GM12878 (cell line): ENCODE measurements around the gene DIAPH1. TPM values are rescaled to one million over a fixed set of nuclear protein-coding genes. Genes with fewer than 3 reads are reported as not detected.

Experiments
- ATAC-seq: fragments of 200-7000 bp; cut with Tn5 transposase; 3 replicates; pipeline ENCODE4 v1.9.1; 2020; ENCODE audit warnings: mild to moderate bottlenecking, moderate library complexity
- BruUV-seq: library from RNA; stranded (reverse); fragments of 400-500 nt; replicated peaks from 2 replicates; lab custom pipeline; 2021; lab: Mats Ljungman, UMichigan
- CTCF ChIA-PET: fragments of 300-600 bp; sonication (Branson Sonifier 250); formaldehyde crosslinking; extraction: SDS; loops from one replicate; lab custom pipeline; 2021; ENCODE audit warnings: inconsistent platforms; lab: Yijun Ruan, JAX
- POLR2A ChIA-PET: fragments of 350-600 bp; formaldehyde crosslinking; extraction: SDS; loops from one replicate; lab custom pipeline; 2021; ENCODE audit warnings: inconsistent platforms; lab: Charles Lee
- RAD21 ChIA-PET: fragments of 300-600 bp; sonication (Branson Sonifier 250); formaldehyde crosslinking; loops from one replicate; lab custom pipeline; 2023; ENCODE audit warnings: antibody characterized with exemption; ENCODE audit not compliant: unreplicated experiment; lab: Charles Lee
- SMC1A ChIA-PET: fragments of 300-600 bp; sonication (Branson Sonifier 250); formaldehyde crosslinking; loops from one replicate; lab custom pipeline; 2023; ENCODE audit not compliant: unreplicated experiment, uncharacterized antibody; lab: Charles Lee
- DNase-seq: peaks from one replicate; pipeline ENCODE4 v3.0.0-alpha.2; 2011; ENCODE audit warnings: low read depth, low spot score
- FAIRE-seq: peaks from 3 replicates; lab custom pipeline; 2011; peaks lifted over from hg19 to GRCh38; lab: Jason Lieb, UNC
- H2AFZ ChIP-seq: 2 replicates; pipeline ENCODE4 v1.6.0; 2011; ENCODE audit warnings: low read depth, low read length, control low read depth; ENCODE audit not compliant: control insufficient read depth
- H3K27ac ChIP-seq: 2 replicates; pipeline ENCODE4 v1.5.1; 2011; ENCODE audit warnings: control low read depth; ENCODE audit not compliant: control insufficient read depth, insufficient read depth
- H3K27me3 ChIP-seq, 2 experiments: replicated peaks in 1 of 2; 2 replicates each; pipeline versions ENCODE4 v1.6.0 to v1.6.1; 2011; ENCODE audit warnings: low read length in 1 of 2; ENCODE audit not compliant: control insufficient read depth in 2 of 2, insufficient read depth in 2 of 2
- H3K36me3 ChIP-seq, 2 experiments: 2 replicates each; pipeline ENCODE4 v1.5.1; 2011; ENCODE audit warnings: low read length in 1 of 2; ENCODE audit not compliant: control insufficient read depth in 2 of 2, insufficient read depth in 2 of 2
- H3K4me1 ChIP-seq: 2 replicates; pipeline ENCODE4 v1.6.1; 2011; ENCODE audit warnings: mild to moderate bottlenecking, low read length, moderate library complexity, mixed read lengths; ENCODE audit not compliant: control insufficient read depth, insufficient read depth
- H3K4me2 ChIP-seq: 2 replicates; pipeline ENCODE4 v1.6.0; 2011; ENCODE audit warnings: control low read depth; ENCODE audit not compliant: control insufficient read depth, insufficient read depth
- H3K4me3 ChIP-seq: fragments of 200-600 bp; sonication (generic); 2 replicates; pipeline ENCODE4 v1.5.1; 2016
- H3K79me2 ChIP-seq: 2 replicates; pipeline ENCODE4 v1.6.0; 2011; ENCODE audit warnings: low read length; ENCODE audit not compliant: control insufficient read depth, insufficient read depth
- H3K9ac ChIP-seq: 2 replicates; pipeline ENCODE4 v1.8.0; 2011; ENCODE audit warnings: low read length, control low read depth, mixed read lengths; ENCODE audit not compliant: control insufficient read depth, insufficient read depth
- H3K9me3 ChIP-seq: replicated peaks from 3 replicates; pipeline ENCODE4 v1.5.1; 2011; ENCODE audit warnings: mild to moderate bottlenecking, low read length; ENCODE audit not compliant: control insufficient read depth, insufficient read depth
- H4K20me1 ChIP-seq: 2 replicates; pipeline ENCODE4 v1.6.0; 2011; ENCODE audit not compliant: control insufficient read depth, insufficient read depth
- CHD2 ChIP-seq: IDR thresholded peaks from 2 replicates; pipeline ENCODE4 v1.6.1; 2011; ENCODE audit warnings: low read depth, low read length, improper control_type of control experiment, borderline replicate concordance
- ESRRA ChIP-seq: IDR thresholded peaks from 2 replicates; pipeline ENCODE4 v1.6.1; 2012; ENCODE audit warnings: mild to moderate bottlenecking, low read length, improper control_type of control experiment
- HCFC1 ChIP-seq: fragments of 150-350 bp; IDR thresholded peaks from 2 replicates; pipeline ENCODE4 v1.6.1; 2014; ENCODE audit warnings: low read length
- IKZF2 ChIP-seq, 2 experiments: fragments of 450-650 bp; IDR thresholded peaks; 2 replicates each; pipeline ENCODE4 v1.6.1; 2017; ENCODE audit warnings: mild to moderate bottlenecking in 2 of 2, moderate library complexity in 2 of 2
- JUND ChIP-seq: IDR thresholded peaks from 2 replicates; pipeline ENCODE4 v1.6.1; 2012; ENCODE audit warnings: low read depth, mild to moderate bottlenecking, low read length, improper control_type of control experiment, moderate library complexity
- MYC ChIP-seq: IDR thresholded peaks from 2 replicates; pipeline ENCODE4 v1.6.1; 2011; ENCODE audit warnings: mild to moderate bottlenecking, low read length, moderate library complexity, inconsistent platforms; ENCODE audit not compliant: insufficient read depth, insufficient replicate concordance, insufficient read length, severe bottlenecking
- NFYB ChIP-seq: IDR thresholded peaks from 2 replicates; pipeline ENCODE4 v1.6.1; 2011; ENCODE audit warnings: low read depth, mild to moderate bottlenecking, low read length, improper control_type of control experiment, moderate library complexity; ENCODE audit not compliant: insufficient read depth
- TAF1 ChIP-seq: IDR thresholded peaks from 2 replicates; pipeline ENCODE4 v1.6.1; 2011; ENCODE audit warnings: mild to moderate bottlenecking, low read depth, low read length, borderline replicate concordance
- TARDBP ChIP-seq: IDR thresholded peaks from 2 replicates; pipeline ENCODE4 v1.6.1; 2016; ENCODE audit warnings: borderline replicate concordance
- TCF7 ChIP-seq: IDR thresholded peaks from 2 replicates; pipeline ENCODE4 v1.6.1; 2014; ENCODE audit warnings: antibody characterized with exemption, borderline replicate concordance
- YY1 ChIP-seq: IDR thresholded peaks from 2 replicates; pipeline ENCODE4 v1.6.1; 2011; ENCODE audit warnings: low read depth, mild to moderate bottlenecking, low read length
- WGBS: methylation state at CpG from one replicate; pipeline ENCODE4 v1.1.6; 2016; ENCODE audit warnings: low lambda C conversion rate; ENCODE audit not compliant: insufficient replicate concordance, insufficient coverage; ENCODE audit errors: missing lambda C conversion rate; 5-methylcytosine and 5-hydroxymethylcytosine counted together
- in situ Hi-C: fragments of 300-500 bp; cut with MboI; formaldehyde crosslinking; loops from 9 replicates; pipeline ENCODE4 v1.14.3; 2018; ENCODE audit warnings: mixed read lengths
- intact Hi-C: fragments of 100-400 bp; cut with micrococcal nuclease; formaldehyde crosslinking; loops from one replicate; pipeline ENCODE4 v1.14.2; 2022; ENCODE audit not compliant: unreplicated experiment
- polyA plus RNA-seq, 11 experiments: library from polyadenylated mRNA; depleted of rRNA in 4 of 11; unstranded in 6 of 11; stranded (reverse) in 5 of 11; fragments of >200 nt; fragmentation: Nextera tagmentation in 4 of 11; fragmentation: Illumina TruSeq in 1 of 11; extraction: Ambion mirVana in 4 of 11; extraction: Trizol in 1 of 11; gene quantifications; 1 replicate in 1 of 11; 2 replicates in 10 of 11; pipeline versions ENCODE4 v1.2.1 to v1.2.3, GENCODE V29; 2011 to 2016; ENCODE audit warnings: inconsistent platforms in 2 of 11, missing spikeins in 2 of 11, low read depth in 1 of 11
- total RNA-seq, 4 experiments: library from RNA; depleted of rRNA in 3 of 4; stranded (reverse); fragments of >200 nt in 3 of 4; fragmentation: Illumina TruSeq in 1 of 4; extraction: Trizol in 1 of 4; gene quantifications; 2 replicates each; pipeline versions ENCODE4 v1.2.1 to v1.2.3, GENCODE V29; 2013 to 2021
- TF ChIP-seq, protein P1 (sequence below): fragments of 450-650 bp; conservative IDR thresholded peaks from 2 replicates; pipeline ENCODE4 v1.6.1; 2017; ENCODE audit warnings: mild to moderate bottlenecking, moderate library complexity
- TF ChIP-seq, protein P2 (sequence below): fragments of 450-650 bp; IDR thresholded peaks from 2 replicates; pipeline ENCODE4 v1.6.1; 2018; ENCODE audit warnings: borderline replicate concordance, mild to moderate bottlenecking; ENCODE audit not compliant: partially characterized antibody
- TF ChIP-seq, protein P3 (sequence below): fragments of 450-650 bp; IDR thresholded peaks from 2 replicates; pipeline ENCODE4 v1.6.1; 2017; ENCODE audit warnings: low read depth, mild to moderate bottlenecking, moderate library complexity
- TF ChIP-seq, protein P4 (sequence below): IDR thresholded peaks from 2 replicates; pipeline ENCODE4 v1.6.1; 2012; ENCODE audit warnings: low read depth, low read length, improper control_type of control experiment

DIAPH1 gene
- total and polyA plus RNA-seq, 10 of the 15 experiments (the other 5 are each of a cell fraction or from before 2014, with no cell fraction given) = 37.8 to 168 (median 59.0) TPM

DNA sequence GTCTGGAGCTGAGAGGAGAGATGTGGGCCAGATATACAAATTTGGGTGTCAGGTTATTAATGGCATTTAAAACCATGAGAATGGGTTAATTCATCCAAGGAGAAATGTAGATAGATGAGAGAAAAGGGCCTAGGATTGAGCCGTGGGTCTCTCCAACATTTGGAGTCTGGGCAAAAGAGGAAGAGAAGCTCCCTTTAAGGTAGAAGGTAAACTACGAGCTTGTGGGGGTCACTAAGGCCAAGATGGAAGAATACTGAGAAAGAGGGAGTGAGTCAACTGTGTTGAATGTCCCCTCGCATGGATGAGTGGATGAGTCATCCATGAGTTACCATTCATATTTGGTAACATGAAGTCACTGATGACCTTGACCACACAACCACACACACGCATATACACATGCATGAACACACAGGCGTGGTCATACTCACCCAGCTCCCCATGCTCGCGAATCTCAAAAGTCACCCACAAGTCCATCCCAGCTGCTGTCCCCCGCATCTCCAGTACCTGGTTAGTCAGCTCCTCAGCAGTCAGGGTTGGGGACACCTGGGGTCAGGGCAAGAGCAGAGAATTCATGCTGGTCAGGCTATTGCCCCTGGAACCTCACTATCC is 39.2 kb upstream of the DIAPH1 start:
- in situ Hi-C loops (no loop called here), intact Hi-C loops (no loop called here)
- H3K27me3 ChIP-seq = no peaks in the 10 kb centered on the region
- no peaks in the 10 kb centered on the region for H3K4me1 ChIP-seq
- WGBS = 24% methylated on average over 8 of the region's 8 CpGs
- FAIRE-seq (no peak), DNase-seq (no peak), ATAC-seq (peak; percentile 88)
- H3K9ac ChIP-seq = no peak overlapping the region
- H3K79me2 ChIP-seq = no peaks in the 10 kb centered on the region
- H2AFZ ChIP-seq = no peak overlapping the region
- POLR2A ChIA-PET = no interaction called here
- H3K36me3 ChIP-seq = no peaks in the 10 kb centered on the region
- H3K9me3 ChIP-seq = no peaks in the 10 kb centered on the region
- CTCF ChIA-PET = interaction anchor here (0.7 to 2.6 kb wide), 8 partner anchors 21 to 485 kb away, joined by 3 to 12 read pairs (median 4); partner anchors contain the start of genes RELL2 and RNF14
- no peak overlapping the region for H3K4me3 ChIP-seq
- no peak overlapping the region for H3K4me2 ChIP-seq
- RAD21 ChIA-PET = no interaction called here
- H3K27ac ChIP-seq = no peak overlapping the region
- H4K20me1 ChIP-seq = no peaks in the 10 kb centered on the region
- BruUV-seq = no TSS peak
- SMC1A ChIA-PET = interaction anchor here (0.7 to 1.8 kb wide), 2 partner anchors 60 to 106 kb away, joined by 3 read pairs; no protein-coding TSS in a partner anchor
- TF ChIP-seq NFYB (no peak), IKZF2 (IDR thresholded peaks at IDR 0.05) (peak in 1 of 2 experiments; percentile 20; a peak in 1 of 4 replicates), ESRRA (no peak), YY1 (peak; percentile 49; the same call in 1 of the 2 replicates), TARDBP (no peak), TAF1 (no peak), JUND (no peak), TCF7 (no peak), MYC (no peak), CHD2 (no peak), HCFC1 (no peak)
- TF ChIP-seq, protein P1, sequence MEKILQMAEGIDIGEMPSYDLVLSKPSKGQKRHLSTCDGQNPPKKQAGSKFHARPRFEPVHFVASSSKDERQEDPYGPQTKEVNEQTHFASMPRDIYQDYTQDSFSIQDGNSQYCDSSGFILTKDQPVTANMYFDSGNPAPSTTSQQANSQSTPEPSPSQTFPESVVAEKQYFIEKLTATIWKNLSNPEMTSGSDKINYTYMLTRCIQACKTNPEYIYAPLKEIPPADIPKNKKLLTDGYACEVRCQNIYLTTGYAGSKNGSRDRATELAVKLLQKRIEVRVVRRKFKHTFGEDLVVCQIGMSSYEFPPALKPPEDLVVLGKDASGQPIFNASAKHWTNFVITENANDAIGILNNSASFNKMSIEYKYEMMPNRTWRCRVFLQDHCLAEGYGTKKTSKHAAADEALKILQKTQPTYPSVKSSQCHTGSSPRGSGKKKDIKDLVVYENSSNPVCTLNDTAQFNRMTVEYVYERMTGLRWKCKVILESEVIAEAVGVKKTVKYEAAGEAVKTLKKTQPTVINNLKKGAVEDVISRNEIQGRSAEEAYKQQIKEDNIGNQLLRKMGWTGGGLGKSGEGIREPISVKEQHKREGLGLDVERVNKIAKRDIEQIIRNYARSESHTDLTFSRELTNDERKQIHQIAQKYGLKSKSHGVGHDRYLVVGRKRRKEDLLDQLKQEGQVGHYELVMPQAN = no peak
- TF ChIP-seq, protein P2, sequence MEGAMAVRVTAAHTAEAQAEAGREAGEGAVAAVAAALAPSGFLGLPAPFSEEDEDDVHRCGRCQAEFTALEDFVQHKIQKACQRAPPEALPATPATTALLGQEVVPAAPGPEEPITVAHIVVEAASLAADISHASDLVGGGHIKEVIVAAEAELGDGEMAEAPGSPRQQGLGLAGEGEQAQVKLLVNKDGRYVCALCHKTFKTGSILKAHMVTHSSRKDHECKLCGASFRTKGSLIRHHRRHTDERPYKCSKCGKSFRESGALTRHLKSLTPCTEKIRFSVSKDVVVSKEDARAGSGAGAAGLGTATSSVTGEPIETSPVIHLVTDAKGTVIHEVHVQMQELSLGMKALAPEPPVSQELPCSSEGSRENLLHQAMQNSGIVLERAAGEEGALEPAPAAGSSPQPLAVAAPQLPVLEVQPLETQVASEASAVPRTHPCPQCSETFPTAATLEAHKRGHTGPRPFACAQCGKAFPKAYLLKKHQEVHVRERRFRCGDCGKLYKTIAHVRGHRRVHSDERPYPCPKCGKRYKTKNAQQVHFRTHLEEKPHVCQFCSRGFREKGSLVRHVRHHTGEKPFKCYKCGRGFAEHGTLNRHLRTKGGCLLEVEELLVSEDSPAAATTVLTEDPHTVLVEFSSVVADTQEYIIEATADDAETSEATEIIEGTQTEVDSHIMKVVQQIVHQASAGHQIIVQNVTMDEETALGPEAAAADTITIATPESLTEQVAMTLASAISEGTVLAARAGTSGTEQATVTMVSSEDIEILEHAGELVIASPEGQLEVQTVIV = no peak
- TF ChIP-seq, protein P3, sequence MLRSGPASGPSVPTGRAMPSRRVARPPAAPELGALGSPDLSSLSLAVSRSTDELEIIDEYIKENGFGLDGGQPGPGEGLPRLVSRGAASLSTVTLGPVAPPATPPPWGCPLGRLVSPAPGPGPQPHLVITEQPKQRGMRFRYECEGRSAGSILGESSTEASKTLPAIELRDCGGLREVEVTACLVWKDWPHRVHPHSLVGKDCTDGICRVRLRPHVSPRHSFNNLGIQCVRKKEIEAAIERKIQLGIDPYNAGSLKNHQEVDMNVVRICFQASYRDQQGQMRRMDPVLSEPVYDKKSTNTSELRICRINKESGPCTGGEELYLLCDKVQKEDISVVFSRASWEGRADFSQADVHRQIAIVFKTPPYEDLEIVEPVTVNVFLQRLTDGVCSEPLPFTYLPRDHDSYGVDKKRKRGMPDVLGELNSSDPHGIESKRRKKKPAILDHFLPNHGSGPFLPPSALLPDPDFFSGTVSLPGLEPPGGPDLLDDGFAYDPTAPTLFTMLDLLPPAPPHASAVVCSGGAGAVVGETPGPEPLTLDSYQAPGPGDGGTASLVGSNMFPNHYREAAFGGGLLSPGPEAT = no peak
- TF ChIP-seq, protein P4, sequence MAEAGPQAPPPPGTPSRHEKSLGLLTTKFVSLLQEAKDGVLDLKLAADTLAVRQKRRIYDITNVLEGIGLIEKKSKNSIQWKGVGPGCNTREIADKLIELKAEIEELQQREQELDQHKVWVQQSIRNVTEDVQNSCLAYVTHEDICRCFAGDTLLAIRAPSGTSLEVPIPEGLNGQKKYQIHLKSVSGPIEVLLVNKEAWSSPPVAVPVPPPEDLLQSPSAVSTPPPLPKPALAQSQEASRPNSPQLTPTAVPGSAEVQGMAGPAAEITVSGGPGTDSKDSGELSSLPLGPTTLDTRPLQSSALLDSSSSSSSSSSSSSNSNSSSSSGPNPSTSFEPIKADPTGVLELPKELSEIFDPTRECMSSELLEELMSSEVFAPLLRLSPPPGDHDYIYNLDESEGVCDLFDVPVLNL = no peak
